ENCODE measurements around the gene RAB30.
A peak's percentile ranks its signal among the peaks of the same experiment; 100 is the strongest.

The RAB30 gene

DNA sequence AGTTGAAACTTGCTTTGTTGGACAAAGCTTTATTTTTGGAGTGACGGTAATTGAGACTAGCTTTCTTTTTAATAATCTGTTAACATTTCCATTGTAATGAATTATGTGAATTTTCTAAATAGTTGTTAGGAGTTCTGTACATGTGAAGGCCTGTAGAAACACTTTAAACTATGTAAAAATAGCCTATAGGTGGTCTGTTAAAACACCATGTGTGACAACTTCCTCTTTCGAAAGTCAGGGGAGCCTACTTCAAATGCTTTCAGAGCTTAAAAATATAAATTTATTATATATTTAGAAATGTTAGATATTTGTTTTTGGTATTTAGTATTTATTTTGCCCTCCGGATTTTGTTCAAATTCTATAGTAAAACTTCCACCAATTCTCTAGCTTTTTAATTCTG is 141.5 kb downstream of the RAB30 start:
- TF ChIP-seq, protein P1, sequence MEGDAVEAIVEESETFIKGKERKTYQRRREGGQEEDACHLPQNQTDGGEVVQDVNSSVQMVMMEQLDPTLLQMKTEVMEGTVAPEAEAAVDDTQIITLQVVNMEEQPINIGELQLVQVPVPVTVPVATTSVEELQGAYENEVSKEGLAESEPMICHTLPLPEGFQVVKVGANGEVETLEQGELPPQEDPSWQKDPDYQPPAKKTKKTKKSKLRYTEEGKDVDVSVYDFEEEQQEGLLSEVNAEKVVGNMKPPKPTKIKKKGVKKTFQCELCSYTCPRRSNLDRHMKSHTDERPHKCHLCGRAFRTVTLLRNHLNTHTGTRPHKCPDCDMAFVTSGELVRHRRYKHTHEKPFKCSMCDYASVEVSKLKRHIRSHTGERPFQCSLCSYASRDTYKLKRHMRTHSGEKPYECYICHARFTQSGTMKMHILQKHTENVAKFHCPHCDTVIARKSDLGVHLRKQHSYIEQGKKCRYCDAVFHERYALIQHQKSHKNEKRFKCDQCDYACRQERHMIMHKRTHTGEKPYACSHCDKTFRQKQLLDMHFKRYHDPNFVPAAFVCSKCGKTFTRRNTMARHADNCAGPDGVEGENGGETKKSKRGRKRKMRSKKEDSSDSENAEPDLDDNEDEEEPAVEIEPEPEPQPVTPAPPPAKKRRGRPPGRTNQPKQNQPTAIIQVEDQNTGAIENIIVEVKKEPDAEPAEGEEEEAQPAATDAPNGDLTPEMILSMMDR (IDR thresholded peaks at IDR 0.05; ENCODE audit: control extremely low read depth, extremely low read depth, low read depth, missing control alignments): no peak
- ChIA-PET POLR2A (no interaction called here), CTCF (interaction anchor here (0.7 to 2.5 kb wide), 8 partner anchors 10 to 320 kb away, joined by 3 to 13 read pairs (median 5); partner anchors contain the start of gene RAB30)
- peak; percentile 25 for DNase-seq (ENCODE audit: extremely low spot score)

GRCh38 chr11:82929121-82929520 is 142.6 kb downstream of the RAB30 start:
- ChIA-PET CTCF (interaction anchor here (1.0 to 2.5 kb wide), 6 partner anchors 9 to 62 kb away, joined by 3 to 13 read pairs (median 6); no protein-coding TSS in a partner anchor), POLR2A (no interaction called here)
- DNase-seq (ENCODE audit: extremely low spot score): no peak
- TF ChIP-seq, protein P1 (IDR thresholded peaks at IDR 0.05; ENCODE audit: control extremely low read depth, extremely low read depth, low read depth, missing control alignments): no peak

DNA sequence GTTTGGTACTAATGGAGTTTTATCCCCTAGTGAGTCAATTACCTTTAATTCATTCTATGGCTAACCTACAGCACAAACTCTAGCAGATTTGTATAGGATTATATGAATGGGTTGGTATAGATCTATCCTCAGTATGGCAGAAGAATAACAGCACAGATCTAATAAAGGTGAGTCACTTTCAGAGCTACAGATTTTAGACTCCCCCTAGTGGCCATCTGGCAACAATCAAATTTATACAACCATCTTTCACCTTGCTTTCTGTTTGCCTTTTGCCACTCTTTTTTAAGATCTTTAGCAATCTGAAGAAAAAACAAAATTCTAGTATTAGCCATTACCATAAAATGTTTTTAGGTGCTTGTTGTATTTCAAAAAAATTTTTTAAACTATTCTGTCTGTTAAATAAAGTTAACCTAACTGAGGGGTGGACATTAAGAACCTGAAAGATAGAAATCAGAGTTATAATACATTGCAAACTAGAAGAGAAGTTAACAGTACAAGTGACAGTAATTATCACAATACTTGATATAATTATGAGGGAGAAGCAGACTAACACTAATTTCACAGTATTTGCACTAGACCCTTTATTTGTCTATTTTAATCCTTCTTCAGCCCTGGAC is 144.3 kb downstream of the RAB30 start:
- peak; percentile 57 for DNase-seq (ENCODE audit: extremely low spot score)
- ChIA-PET POLR2A (no interaction called here), CTCF (interaction anchor here (0.6 to 5.6 kb wide), 22 partner anchors 9 to 230 kb away, joined by 3 to 36 read pairs (median 4); partner anchors contain the start of genes PCF11 and PRCP)
- TF ChIP-seq, protein P1 (IDR thresholded peaks at IDR 0.05; ENCODE audit: control extremely low read depth, extremely low read depth, low read depth, missing control alignments): peak; percentile 60

DNA sequence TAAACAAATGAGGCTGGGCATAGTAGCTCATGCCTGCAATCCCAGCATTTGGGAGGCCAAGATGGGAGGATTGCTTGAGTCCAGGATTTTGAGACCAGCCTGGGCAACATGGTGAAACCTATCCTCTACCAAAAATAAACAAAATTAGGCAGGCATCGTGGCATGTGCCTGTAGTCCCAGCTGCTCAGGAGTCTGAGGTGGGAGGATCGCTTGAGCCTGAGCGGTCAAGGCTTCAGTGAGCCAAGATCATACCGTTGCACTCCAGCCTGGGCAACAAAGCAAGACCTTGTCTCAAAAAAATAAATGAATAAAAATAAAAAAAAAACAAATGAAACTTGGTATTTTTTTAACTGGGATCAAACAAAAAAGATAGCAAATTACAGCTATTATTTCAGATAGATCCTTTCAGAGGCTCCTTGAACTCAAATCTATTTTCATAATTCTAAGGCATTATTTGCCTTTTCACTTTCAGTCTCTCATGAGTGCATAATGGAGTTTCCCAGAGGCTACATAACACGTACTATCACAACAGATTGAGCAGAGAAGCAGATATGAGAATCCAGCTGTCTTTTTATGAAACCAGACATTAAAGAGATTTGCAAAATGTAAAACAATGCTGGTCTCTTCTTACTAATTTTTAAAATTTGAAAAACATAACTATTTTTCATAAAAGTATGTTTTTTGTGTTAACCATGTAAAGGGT is 147.0 kb downstream of the RAB30 start:
- POLR2A ChIA-PET: no interaction called here
- CTCF ChIA-PET: interaction anchor here (0.8 to 5.6 kb wide), 11 partner anchors 12 to 325 kb away, joined by 3 to 36 read pairs (median 4); partner anchors contain the start of genes DDIAS and PRCP
- peak; percentile 21 for DNase-seq (ENCODE audit: extremely low spot score)
- TF ChIP-seq, protein P1 (IDR thresholded peaks at IDR 0.05; ENCODE audit: control extremely low read depth, extremely low read depth, low read depth, missing control alignments): no peak

All from GM10248 (cell line).